BE2C (cell line): ENCODE data around the gene SLC22A23.

ENCODE experiments used
- DNase-seq: peaks from one replicate; pipeline ENCODE4 v3.0.0-alpha.2; 2020
- H3K27me3 ChIP-seq: fragments of 250-450 bp; sonication (Bioruptor Pico); 2 replicates; pipeline ENCODE4 v1.5.1; 2020; ENCODE audit warnings: mild to moderate bottlenecking
- H3K36me3 ChIP-seq: fragments of 250-450 bp; sonication (Bioruptor Pico); 2 replicates; pipeline ENCODE4 v1.5.1; 2020; ENCODE audit warnings: mild to moderate bottlenecking
- H3K4me1 ChIP-seq: fragments of 250-450 bp; sonication (Bioruptor Pico); 2 replicates; pipeline ENCODE4 v1.5.1; 2020
- H3K4me3 ChIP-seq: 2 replicates; pipeline ENCODE4 v1.5.1; 2011; ENCODE audit warnings: low read depth, low read length
- H3K9me3 ChIP-seq: fragments of 250-450 bp; sonication (Bioruptor Pico); 2 replicates; pipeline ENCODE4 v1.5.1; 2020
- CTCF ChIP-seq: IDR thresholded peaks from 2 replicates; pipeline ENCODE4 v1.5.1; 2012; ENCODE audit warnings: mild to moderate bottlenecking, low read depth, low read length

The SLC22A23 gene

DNA sequence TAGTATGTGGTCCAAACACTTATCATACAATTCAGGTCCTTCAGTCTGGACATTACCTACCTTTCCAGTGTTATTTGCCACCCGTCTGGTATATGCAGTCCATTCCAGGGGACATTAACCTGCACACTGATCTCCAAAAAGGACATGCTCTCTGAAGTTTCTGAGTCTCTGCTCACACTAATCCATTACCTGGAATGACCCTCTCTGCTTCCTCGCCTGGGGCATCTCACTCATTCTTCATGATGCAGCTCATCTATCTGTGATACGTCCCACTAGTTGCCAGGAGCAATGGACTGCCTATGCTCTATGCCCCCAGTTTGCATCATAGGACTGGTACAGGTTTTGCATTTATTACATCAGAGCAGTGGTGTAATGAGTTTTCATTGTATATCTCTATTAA, 223.5 kb downstream of the SLC22A23 start:
- no peak for TF ChIP-seq CTCF
- Histone ChIP-seq H3K27me3 (peaks cover 13% of the 10 kb centered on the region), H3K9me3 (no peaks in the 10 kb centered on the region), H3K4me3 (no peak overlapping the region; the same call in 1 of the 2 replicates), H3K36me3 (no peaks in the 10 kb centered on the region), H3K4me1 (peaks cover 12% of the 10 kb centered on the region)
- DNase-seq: no peak

DNA sequence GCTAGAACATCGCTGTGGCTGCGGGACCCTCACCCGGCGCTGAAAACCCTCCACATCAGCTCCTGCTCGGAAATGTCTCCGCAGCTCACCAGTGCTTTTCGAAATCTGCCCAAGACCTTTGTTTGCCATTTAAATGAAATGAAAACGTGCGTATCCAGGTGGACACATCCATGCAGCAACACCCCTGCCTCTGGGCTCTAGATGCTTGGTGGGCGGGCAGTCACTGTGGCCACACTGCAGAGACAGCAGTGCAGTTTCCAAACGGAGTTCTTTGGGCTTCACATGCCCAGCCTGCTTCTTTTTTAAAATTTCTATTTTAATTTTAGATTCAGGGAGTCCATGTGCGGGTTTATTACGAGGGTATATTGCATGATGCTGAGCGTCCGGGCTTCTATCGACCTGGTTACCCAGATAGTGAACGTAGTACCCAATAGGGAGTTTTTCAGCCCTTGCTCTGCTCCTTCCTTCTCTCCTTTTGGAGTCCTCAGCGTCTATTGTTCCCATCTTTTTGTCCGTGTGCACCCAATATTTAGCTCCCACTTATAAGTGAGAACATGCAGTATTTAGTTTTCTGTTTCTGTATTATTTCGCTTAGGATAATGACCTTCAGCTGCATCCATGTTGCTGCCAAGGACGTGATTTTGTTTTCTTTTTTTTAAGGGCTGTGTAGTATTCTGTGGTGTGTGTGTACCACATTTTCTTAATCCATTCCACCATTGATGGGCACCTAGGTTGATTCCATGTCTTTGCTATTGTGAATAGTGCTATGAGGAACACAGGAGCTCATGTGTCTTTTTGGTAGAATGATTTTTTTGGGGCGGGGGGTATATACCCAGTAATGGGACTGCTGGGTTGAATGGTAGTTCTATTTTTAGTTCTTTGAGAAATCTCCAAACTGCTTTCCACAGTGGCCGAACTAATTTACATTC, 224.6 kb downstream of the SLC22A23 start:
- Histone ChIP-seq H3K4me1 (peaks cover 12% of the 10 kb centered on the region), H3K36me3 (no peaks in the 10 kb centered on the region), H3K4me3 (peak overlapping the region; percentile 94), H3K9me3 (no peaks in the 10 kb centered on the region), H3K27me3 (peaks cover 17% of the 10 kb centered on the region)
- no peak for TF ChIP-seq CTCF
- peak; percentile 49 for DNase-seq

GRCh38 chr6:3231247-3232016, 225.4 kb downstream of the SLC22A23 start:
- Histone ChIP-seq H3K4me3 (peak overlapping the region; percentile 94), H3K4me1 (peaks cover 12% of the 10 kb centered on the region), H3K27me3 (peaks cover 17% of the 10 kb centered on the region), H3K9me3 (no peaks in the 10 kb centered on the region), H3K36me3 (no peaks in the 10 kb centered on the region)
- peak; percentile 91 for DNase-seq
- TF ChIP-seq CTCF: no peak

DNA sequence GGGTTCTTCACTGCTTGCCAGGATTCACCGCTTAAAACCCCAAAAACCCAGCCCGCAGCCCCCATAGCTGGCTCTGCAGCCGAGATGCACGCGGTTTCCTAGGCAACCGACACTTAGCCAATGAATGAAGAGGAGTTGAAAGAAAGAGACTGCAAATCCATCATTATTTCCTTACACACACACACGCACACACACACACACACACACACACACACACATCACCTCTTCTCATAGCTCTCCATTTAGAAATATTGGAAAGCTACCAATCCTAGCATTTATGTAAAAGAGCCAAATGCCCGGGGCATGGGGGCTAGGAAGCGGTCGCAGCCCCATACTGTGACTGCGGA, 226.0 kb downstream of the SLC22A23 start:
- H3K36me3 ChIP-seq: peaks cover 4% of the 10 kb centered on the region
- peaks cover 17% of the 10 kb centered on the region for H3K27me3 ChIP-seq
- no peaks in the 10 kb centered on the region for H3K9me3 ChIP-seq
- H3K4me1 ChIP-seq: peaks cover 12% of the 10 kb centered on the region
- peak; percentile 72 for DNase-seq
- TF ChIP-seq CTCF: no peak
- H3K4me3 ChIP-seq: peak overlapping the region; percentile 94

DNA sequence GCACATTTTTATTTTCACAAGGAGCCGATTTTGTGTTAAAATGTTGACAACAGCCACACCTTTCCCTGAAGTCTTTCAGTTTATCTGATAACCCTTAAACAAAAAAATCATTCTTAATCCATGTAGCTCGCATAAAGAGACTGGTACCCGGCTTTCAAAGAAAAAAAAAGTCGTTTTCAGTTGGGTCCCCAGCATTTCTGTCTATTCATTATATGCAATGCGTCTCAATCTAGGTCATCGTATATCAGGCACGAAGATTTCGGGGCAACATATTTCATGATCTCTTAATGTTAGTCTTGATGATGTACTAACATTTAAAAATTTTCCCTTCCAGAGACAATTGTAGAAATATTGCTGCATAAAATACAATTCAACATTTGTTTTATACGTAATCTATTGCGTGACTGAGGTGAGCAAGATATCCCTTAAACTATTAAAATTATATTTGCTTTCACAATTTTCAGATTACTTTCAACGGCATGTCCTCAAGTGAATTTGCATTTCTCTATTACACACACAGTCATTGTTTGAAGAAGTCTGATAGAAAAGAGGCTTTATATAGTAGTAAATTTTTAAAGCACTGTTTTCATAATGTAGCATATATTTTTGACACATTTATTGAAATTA, 226.5 kb downstream of the SLC22A23 start:
- DNase-seq: no peak
- Histone ChIP-seq H3K36me3 (peaks cover 7% of the 10 kb centered on the region), H3K9me3 (no peaks in the 10 kb centered on the region), H3K4me3 (peak overlapping the region; percentile 94), H3K27me3 (peaks cover 17% of the 10 kb centered on the region), H3K4me1 (peaks cover 12% of the 10 kb centered on the region)
- TF ChIP-seq CTCF: no peak
